Glomerular endothelial cell (primary cell): ENCODE data around the gene CPHXL2. TPM values are rescaled to one million over a fixed set of nuclear protein-coding genes. Genes with fewer than 3 reads are reported as not detected.

Source experiments
- total RNA-seq: library from RNA; depleted of rRNA; stranded (reverse); fragments of >200 nt; gene quantifications from 2 replicates; pipeline ENCODE4 v1.2.3, GENCODE V29; 2015

Gene CPHXL2
- total RNA-seq, 1 donor from 2014 or later: not detected

Other genes starting within 250 kb of the CPHXL2 start
- 69.7 and 74.8 TPM in 2 replicates for gene CFDP1, start 243.5 kb downstream of the CPHXL2 start, total RNA-seq
- 10.1 and 22.6 TPM in 2 replicates for gene TMEM170A, start 212.3 kb downstream of the CPHXL2 start, total RNA-seq
- gene CHST6, start 181.6 kb downstream of the CPHXL2 start, total RNA-seq: 0.34 and 1.5 TPM in 2 replicates
- 0.12 TPM in 1 of 2 replicates, not detected in the other for gene CHST5, start 140.9 kb downstream of the CPHXL2 start, total RNA-seq
- 5.6 and 14.3 TPM in 2 replicates for gene TMEM231, start 120.8 kb downstream of the CPHXL2 start, total RNA-seq
- 57.9 and 118 TPM in 2 replicates for gene GABARAPL2, start 110.6 kb downstream of the CPHXL2 start, total RNA-seq
- 42.5 and 120 TPM in 2 replicates for gene ADAT1, start 53.7 kb downstream of the CPHXL2 start, total RNA-seq
- 157 and 159 TPM in 2 replicates for gene KARS1, start 29.3 kb downstream of the CPHXL2 start, total RNA-seq
- gene TERF2IP, start 29.2 kb downstream of the CPHXL2 start, total RNA-seq: 46.3 and 69.3 TPM in 2 replicates
- gene DUXB, start 24.5 kb upstream of the CPHXL2 start, total RNA-seq: not detected in 2 replicates
- not detected in 2 replicates for gene CPHXL, start 49.5 kb upstream of the CPHXL2 start, total RNA-seq